Trophoblast cell (in vitro differentiated cells and primary cell): ENCODE results near the gene BORCS8.

ENCODE experiments used
- DNase-seq, 2 donors: peaks; one replicate each; pipeline ENCODE4 v3.0.0-alpha.2; 2016
- H2AFZ ChIP-seq: 2 replicates; pipeline ENCODE4 v1.6.1; 2013; ENCODE audit warnings: low read length, moderate library complexity, mild to moderate bottlenecking; ENCODE audit not compliant: insufficient read depth, poor library complexity
- H2AK5ac ChIP-seq: 2 replicates; pipeline ENCODE4 v1.6.1; 2013; ENCODE audit warnings: mild to moderate bottlenecking, low read length
- H2BK120ac ChIP-seq: 2 replicates; pipeline ENCODE4 v1.6.1; 2013; ENCODE audit warnings: low read length, mild to moderate bottlenecking, moderate library complexity; ENCODE audit not compliant: insufficient read depth, poor library complexity
- H2BK12ac ChIP-seq: 2 replicates; pipeline ENCODE4 v1.6.1; 2013; ENCODE audit warnings: mild to moderate bottlenecking, low read length, moderate library complexity
- H2BK5ac ChIP-seq: 2 replicates; pipeline ENCODE4 v1.6.1; 2013; ENCODE audit warnings: low read length, low read depth, moderate library complexity, mild to moderate bottlenecking; ENCODE audit not compliant: poor library complexity
- H3K14ac ChIP-seq: 2 replicates; pipeline ENCODE4 v1.6.1; 2013; ENCODE audit warnings: mild to moderate bottlenecking, low read length
- H3K18ac ChIP-seq: 2 replicates; pipeline ENCODE4 v1.6.1; 2013; ENCODE audit warnings: mild to moderate bottlenecking, low read length
- H3K23ac ChIP-seq: 2 replicates; pipeline ENCODE4 v1.6.1; 2013; ENCODE audit warnings: low read length
- H3K27ac ChIP-seq: 2 replicates; pipeline ENCODE4 v1.5.1; 2013; ENCODE audit warnings: low read depth, mild to moderate bottlenecking, inconsistent platforms, low read length, moderate library complexity
- H3K27me3 ChIP-seq: 2 replicates; pipeline ENCODE4 v1.6.1; 2013; ENCODE audit warnings: inconsistent platforms, mild to moderate bottlenecking, low read length, moderate library complexity; ENCODE audit not compliant: insufficient read depth
- H3K36me3 ChIP-seq, 2 experiments: 1 replicate in 1 of 2; 2 replicates in 1 of 2; pipeline ENCODE4 v1.6.1; 2013; ENCODE audit warnings: low read length in 2 of 2, mild to moderate bottlenecking in 2 of 2, moderate library complexity in 1 of 2; ENCODE audit not compliant: insufficient read depth in 2 of 2, control insufficient read depth in 1 of 2
- H3K4ac ChIP-seq: 2 replicates; pipeline ENCODE4 v1.6.1; 2013; ENCODE audit warnings: low read depth, mild to moderate bottlenecking, low read length, moderate library complexity
- H3K4me1 ChIP-seq, 2 experiments: 1 replicate in 1 of 2; 2 replicates in 1 of 2; pipeline ENCODE4 v1.6.1; 2013; ENCODE audit warnings: low read length in 2 of 2, mild to moderate bottlenecking in 2 of 2, moderate library complexity in 1 of 2; ENCODE audit not compliant: insufficient read depth in 2 of 2, control insufficient read depth in 1 of 2
- H3K4me2 ChIP-seq: 2 replicates; pipeline ENCODE4 v1.6.1; 2013; ENCODE audit warnings: inconsistent platforms, mild to moderate bottlenecking, low read length, moderate library complexity
- H3K4me3 ChIP-seq: 2 replicates; pipeline ENCODE4 v1.5.1; 2013; ENCODE audit warnings: mild to moderate bottlenecking, low read depth, low read length, inconsistent platforms
- H3K79me1 ChIP-seq: one replicate; pipeline ENCODE4 v1.6.1; 2013; ENCODE audit warnings: low read length
- H3K79me2 ChIP-seq: 2 replicates; pipeline ENCODE4 v1.6.1; 2013; ENCODE audit warnings: low read length, mild to moderate bottlenecking; ENCODE audit not compliant: control insufficient read depth, insufficient read depth, poor library complexity
- H3K9ac ChIP-seq: 2 replicates; pipeline ENCODE4 v1.6.1; 2013; ENCODE audit warnings: mild to moderate bottlenecking, low read length
- H3K9me3 ChIP-seq: 2 replicates; pipeline ENCODE4 v1.6.1; 2013; ENCODE audit warnings: low read depth, mild to moderate bottlenecking, control low read depth, inconsistent platforms, low read length; ENCODE audit not compliant: insufficient read depth
- H4K12ac ChIP-seq: 2 replicates; pipeline ENCODE4 v1.6.1; 2013; ENCODE audit warnings: low read depth, mild to moderate bottlenecking, low read length, moderate library complexity
- H4K8ac ChIP-seq: 2 replicates; pipeline ENCODE4 v1.6.1; 2013; ENCODE audit warnings: low read depth, mild to moderate bottlenecking, low read length, moderate library complexity
- H4K91ac ChIP-seq: one replicate; pipeline ENCODE4 v1.6.1; 2013; ENCODE audit warnings: low read depth, mild to moderate bottlenecking, low read length, moderate library complexity
- WGBS: extraction: QIAGEN DNeasy Blood & Tissue Kit; methylation state at CpG from one replicate; pipeline ENCODE4 v1.1.7; 2013; ENCODE audit warnings: missing lambda C conversion rate; ENCODE audit not compliant: insufficient read length, insufficient coverage; ENCODE audit errors: extremely low coverage; 5-methylcytosine and 5-hydroxymethylcytosine counted together

The BORCS8 gene

GRCh38 chr19:19134687-19135158, 57.2 kb downstream of the BORCS8 start:
- no peak overlapping the region for H3K4me3 ChIP-seq
- H2AK5ac ChIP-seq: no peak overlapping the region
- no peak overlapping the region for H3K14ac ChIP-seq
- no peak overlapping the region for H2AFZ ChIP-seq
- peaks cover 7 to 8% of the 10 kb centered on the region in 2 experiments for H3K36me3 ChIP-seq
- no peak overlapping the region for H3K4ac ChIP-seq
- H3K9me3 ChIP-seq: peaks cover 13% of the 10 kb centered on the region
- no peaks in the 10 kb centered on the region for H3K27me3 ChIP-seq
- H3K4me2 ChIP-seq: peak overlapping the region; percentile 33
- no CpG with 5 or more reads among the region's 21 CpGs for WGBS
- no peak overlapping the region for H4K12ac ChIP-seq
- peaks cover 4% of the 10 kb centered on the region for H3K79me1 ChIP-seq
- no peak overlapping the region for H4K8ac ChIP-seq
- H3K27ac ChIP-seq: no peak overlapping the region
- peak in 1 of 2 donors; percentile 36 for DNase-seq
- no peak overlapping the region for H3K18ac ChIP-seq
- no peak overlapping the region for H2BK12ac ChIP-seq
- no peak overlapping the region for H2BK5ac ChIP-seq
- H2BK120ac ChIP-seq: no peak overlapping the region
- H3K79me2 ChIP-seq: peaks cover 5% of the 10 kb centered on the region
- no peak overlapping the region for H4K91ac ChIP-seq
- no peak overlapping the region for H3K9ac ChIP-seq
- H3K23ac ChIP-seq: no peak overlapping the region
- H3K4me1 ChIP-seq: peaks cover 5 to 6% of the 10 kb centered on the region in 2 experiments

- Histone ChIP-seq H3K4me1 (peaks cover 5 to 6% of the 10 kb centered on the region in 2 experiments), H3K23ac (no peak overlapping the region), H3K9me3 (peaks cover 13% of the 10 kb centered on the region), H4K12ac (no peak overlapping the region), H2BK12ac (no peak overlapping the region), H3K4me2 (no peak overlapping the region), H3K27ac (no peak overlapping the region), H4K8ac (no peak overlapping the region), H3K18ac (no peak overlapping the region), H3K4ac (no peak overlapping the region), H2BK5ac (no peak overlapping the region), H3K14ac (no peak overlapping the region), H3K9ac (no peak overlapping the region), H4K91ac (no peak overlapping the region), H2AK5ac (no peak overlapping the region), H2BK120ac (no peak overlapping the region), H2AFZ (no peak overlapping the region), H3K4me3 (no peak overlapping the region), H3K27me3 (no peaks in the 10 kb centered on the region), H3K79me1 (peaks cover 4% of the 10 kb centered on the region), H3K79me2 (peaks cover 5% of the 10 kb centered on the region), H3K36me3 (peaks cover 7 to 8% of the 10 kb centered on the region in 2 experiments)
- DNase-seq: no peak
- no CpG with 5 or more reads among the region's 6 CpGs for WGBS
Observed at GRCh38 chr19:19133985-19134384, 58.0 kb downstream of the BORCS8 start.

DNA sequence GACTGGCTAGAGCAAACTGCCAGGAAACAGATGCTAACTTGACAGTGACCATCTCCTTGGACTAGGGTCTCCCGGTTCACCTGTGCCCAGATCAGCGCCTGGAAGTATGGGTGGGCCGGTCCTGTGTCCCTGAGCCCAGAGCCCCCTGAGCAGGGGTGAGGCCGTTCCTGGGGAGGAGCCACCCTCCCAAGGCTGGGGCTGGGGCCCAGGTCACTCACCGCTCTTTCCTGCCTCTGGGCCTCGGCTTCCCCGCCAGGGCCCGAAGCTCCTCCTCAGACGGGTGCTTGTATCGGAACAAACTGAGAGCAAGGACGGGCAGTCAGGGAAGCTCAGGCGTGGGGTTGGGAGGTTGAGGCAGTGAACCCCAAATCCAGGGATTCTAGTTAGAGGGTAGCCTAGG, 59.0 kb downstream of the BORCS8 start:
- Histone ChIP-seq H3K23ac (no peak overlapping the region), H4K91ac (no peak overlapping the region), H3K36me3 (peaks cover 7 to 8% of the 10 kb centered on the region in 2 experiments), H4K12ac (no peak overlapping the region), H3K9ac (no peak overlapping the region), H2BK12ac (no peak overlapping the region), H3K14ac (no peak overlapping the region), H4K8ac (no peak overlapping the region), H3K4me3 (no peak overlapping the region), H2BK5ac (no peak overlapping the region), H3K9me3 (peaks cover 13% of the 10 kb centered on the region), H2AK5ac (no peak overlapping the region), H2AFZ (no peak overlapping the region), H3K18ac (no peak overlapping the region), H3K79me2 (peaks cover 2% of the 10 kb centered on the region), H3K4ac (no peak overlapping the region), H3K27me3 (no peaks in the 10 kb centered on the region), H3K79me1 (peaks cover 1% of the 10 kb centered on the region), H3K27ac (no peak overlapping the region), H2BK120ac (no peak overlapping the region), H3K4me1 (peaks cover 5 to 6% of the 10 kb centered on the region in 2 experiments), H3K4me2 (no peak overlapping the region)
- no peak for DNase-seq
- no CpG with 5 or more reads among the region's 12 CpGs for WGBS

DNA sequence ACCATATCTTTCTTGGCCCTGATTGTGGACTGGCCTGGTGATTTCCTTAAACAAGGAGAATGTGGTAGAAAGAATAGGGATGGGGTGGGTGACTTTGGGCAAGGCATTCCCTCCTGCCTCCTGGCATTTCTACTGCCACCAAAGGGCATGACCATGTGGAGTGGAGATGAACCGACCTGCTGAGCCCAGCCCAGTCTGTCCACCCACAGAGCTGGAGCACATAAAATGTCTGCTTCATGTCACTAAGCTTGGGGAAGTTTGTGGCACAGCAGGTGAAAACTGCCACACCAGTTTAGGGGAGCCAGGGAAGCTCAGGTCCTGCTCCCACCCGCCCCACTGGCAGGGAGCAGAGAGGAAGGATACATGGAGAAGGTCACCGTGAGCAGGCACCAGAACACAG, 60.0 kb downstream of the BORCS8 start:
- H3K9ac ChIP-seq: no peak overlapping the region
- H3K4me3 ChIP-seq: no peak overlapping the region
- H4K12ac ChIP-seq: no peak overlapping the region
- H3K4me2 ChIP-seq: no peak overlapping the region
- H2BK12ac ChIP-seq: no peak overlapping the region
- no peak for DNase-seq
- no peak overlapping the region for H2AK5ac ChIP-seq
- peaks cover 13% of the 10 kb centered on the region for H3K9me3 ChIP-seq
- no peak overlapping the region for H2BK5ac ChIP-seq
- H3K27ac ChIP-seq: no peak overlapping the region
- no peak overlapping the region for H4K91ac ChIP-seq
- H3K23ac ChIP-seq: no peak overlapping the region
- H3K27me3 ChIP-seq: no peaks in the 10 kb centered on the region
- H3K79me2 ChIP-seq: no peaks in the 10 kb centered on the region
- H3K36me3 ChIP-seq: peaks cover 7 to 8% of the 10 kb centered on the region in 2 experiments
- H4K8ac ChIP-seq: no peak overlapping the region
- no peak overlapping the region for H3K14ac ChIP-seq
- H3K18ac ChIP-seq: no peak overlapping the region
- H2AFZ ChIP-seq: no peak overlapping the region
- H3K4me1 ChIP-seq: peaks cover 0 to 2% of the 10 kb centered on the region in 2 experiments
- H3K79me1 ChIP-seq: no peaks in the 10 kb centered on the region
- H2BK120ac ChIP-seq: no peak overlapping the region
- WGBS: no CpG with 5 or more reads among the region's 3 CpGs
- no peak overlapping the region for H3K4ac ChIP-seq
